ENCODE measurements around the gene PDCL3. TPM values are rescaled to one million over a fixed set of nuclear protein-coding genes. Genes with fewer than 3 reads are reported as not detected.

Gene PDCL3
- polyA plus RNA-seq: 10 to 100 TPM; 22.4 to 35.4 TPM

DNA sequence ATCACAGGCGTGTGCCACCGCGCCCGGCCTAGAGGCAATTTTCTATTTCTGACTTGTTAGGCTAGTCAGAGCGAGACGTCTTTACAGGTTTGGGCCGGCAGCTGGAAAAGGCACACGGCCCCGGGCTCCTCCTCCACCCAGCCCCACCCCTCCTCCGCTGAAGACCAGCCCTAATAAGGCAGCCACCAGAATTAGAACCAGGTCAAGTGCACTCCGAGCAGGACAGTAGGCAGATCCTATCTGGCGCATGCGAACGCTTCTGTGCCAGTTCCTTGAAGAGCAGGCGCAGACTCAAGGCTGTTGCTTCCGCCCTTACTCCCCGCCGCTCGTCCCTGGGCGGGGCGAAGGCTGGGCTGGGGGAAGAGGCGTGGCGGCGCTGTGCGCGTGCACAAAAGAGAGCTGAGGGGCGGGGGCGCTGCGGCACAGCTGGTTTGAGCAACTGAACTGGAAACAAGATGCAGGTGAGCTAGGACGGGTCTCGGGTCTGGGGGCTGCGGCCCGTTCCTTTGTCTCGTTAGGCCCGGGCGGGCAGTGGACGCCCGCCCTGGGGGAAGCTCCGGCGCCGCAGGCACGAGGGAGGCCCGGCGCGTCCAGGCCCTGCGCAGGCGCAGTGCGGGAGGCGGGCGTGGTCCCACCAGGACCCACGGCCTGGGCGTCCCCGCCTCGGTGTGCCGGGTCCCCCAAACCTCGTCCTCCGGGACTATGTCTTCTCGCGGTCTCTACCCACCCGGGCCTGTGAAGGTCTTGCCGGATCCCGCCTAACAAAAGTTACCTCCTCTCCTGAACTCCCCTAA lies at the start of gene PDCL3:
Gene PDCL3 (plus strand): TSS at position 381 of the 794 bp plus-strand sequence. CDS start 75 bp downstream, at position 456.
- WGBS, 2 donors: 0 to 1% methylated on average over 56 to 62 of the region's 62 CpGs
- H3K9me3 ChIP-seq (ENCODE audit: control insufficient read depth in 2 of 2, insufficient read depth in 1 of 2, low read depth in 1 of 2, low read length in 1 of 2): no peaks in the 10 kb centered on the region
- H3K4me3 ChIP-seq (ENCODE audit: low read depth in 1 of 2, low read length in 2 of 2): peak within 1 kb of the TSS; percentile 71 to 77
- no peaks in the 10 kb centered on the region for H3K27me3 ChIP-seq (ENCODE audit: control insufficient read depth in 1 of 2, insufficient read depth in 2 of 2, low read length in 2 of 2)
- H3K4me1 ChIP-seq (ENCODE audit: control insufficient read depth in 2 of 2, insufficient read depth in 2 of 2, low read length in 1 of 2): peaks cover 3 to 8% of the 10 kb centered on the region in 2 donors
- peak within 1 kb of the TSS; percentile 84 to 93 for H3K27ac ChIP-seq (ENCODE audit: low read depth in 2 of 2, low read length in 1 of 2)
- H3K36me3 ChIP-seq (ENCODE audit: control insufficient read depth in 2 of 2, insufficient read depth in 2 of 2, low read length in 1 of 2): peaks cover 0 to 6% of the 10 kb centered on the region in 2 donors

- no peak overlapping the region for H3K4me3 ChIP-seq (ENCODE audit: low read depth in 1 of 2, low read length in 2 of 2)
- H3K36me3 ChIP-seq (ENCODE audit: control insufficient read depth in 2 of 2, insufficient read depth in 2 of 2, low read length in 1 of 2): no peaks in the 10 kb centered on the region
- no peaks in the 10 kb centered on the region for H3K27me3 ChIP-seq (ENCODE audit: control insufficient read depth in 1 of 2, insufficient read depth in 2 of 2, low read length in 2 of 2)
- H3K4me1 ChIP-seq (ENCODE audit: control insufficient read depth in 2 of 2, insufficient read depth in 2 of 2, low read length in 1 of 2): no peaks in the 10 kb centered on the region
- H3K9me3 ChIP-seq (ENCODE audit: control insufficient read depth in 2 of 2, insufficient read depth in 1 of 2, low read depth in 1 of 2, low read length in 1 of 2): no peaks in the 10 kb centered on the region
- 42 to 46% methylated on average over 4 of the region's 4 CpGs for WGBS, 2 donors
- H3K27ac ChIP-seq (ENCODE audit: low read depth in 2 of 2, low read length in 1 of 2): no peak overlapping the region
Measured at GRCh38 chr2:100513650-100514049, 49.1 kb upstream of the PDCL3 start.

- Histone ChIP-seq H3K27ac (ENCODE audit: low read depth in 2 of 2, low read length in 1 of 2) (no peak overlapping the region), H3K4me3 (ENCODE audit: low read depth in 1 of 2, low read length in 2 of 2) (no peak overlapping the region), H3K9me3 (ENCODE audit: control insufficient read depth in 2 of 2, insufficient read depth in 1 of 2, low read depth in 1 of 2, low read length in 1 of 2) (no peaks in the 10 kb centered on the region), H3K27me3 (ENCODE audit: control insufficient read depth in 1 of 2, insufficient read depth in 2 of 2, low read length in 2 of 2) (no peaks in the 10 kb centered on the region), H3K4me1 (ENCODE audit: control insufficient read depth in 2 of 2, insufficient read depth in 2 of 2, low read length in 1 of 2) (no peaks in the 10 kb centered on the region), H3K36me3 (ENCODE audit: control insufficient read depth in 2 of 2, insufficient read depth in 2 of 2, low read length in 1 of 2) (no peaks in the 10 kb centered on the region)
- 64 to 70% methylated on average over 1 of the region's 1 CpG for WGBS, 2 donors
Measured at GRCh38 chr2:100517556-100517955, 45.2 kb upstream of the PDCL3 start.

GRCh38 chr2:100518801-100519200 lies 44.0 kb upstream of the PDCL3 start:
- no peak overlapping the region for H3K27ac ChIP-seq (ENCODE audit: low read depth in 2 of 2, low read length in 1 of 2)
- WGBS, 2 donors: 62 to 66% methylated on average over 2 of the region's 2 CpGs
- H3K4me3 ChIP-seq (ENCODE audit: low read depth in 1 of 2, low read length in 2 of 2): no peak overlapping the region
- H3K27me3 ChIP-seq (ENCODE audit: control insufficient read depth in 1 of 2, insufficient read depth in 2 of 2, low read length in 2 of 2): no peaks in the 10 kb centered on the region
- no peaks in the 10 kb centered on the region for H3K4me1 ChIP-seq (ENCODE audit: control insufficient read depth in 2 of 2, insufficient read depth in 2 of 2, low read length in 1 of 2)
- H3K9me3 ChIP-seq (ENCODE audit: control insufficient read depth in 2 of 2, insufficient read depth in 1 of 2, low read depth in 1 of 2, low read length in 1 of 2): no peaks in the 10 kb centered on the region
- H3K36me3 ChIP-seq (ENCODE audit: control insufficient read depth in 2 of 2, insufficient read depth in 2 of 2, low read length in 1 of 2): no peaks in the 10 kb centered on the region

- Histone ChIP-seq H3K36me3 (ENCODE audit: control insufficient read depth in 2 of 2, insufficient read depth in 2 of 2, low read length in 1 of 2) (no peaks in the 10 kb centered on the region), H3K27ac (ENCODE audit: low read depth in 2 of 2, low read length in 1 of 2) (no peak overlapping the region), H3K9me3 (ENCODE audit: control insufficient read depth in 2 of 2, insufficient read depth in 1 of 2, low read depth in 1 of 2, low read length in 1 of 2) (no peaks in the 10 kb centered on the region), H3K4me1 (ENCODE audit: control insufficient read depth in 2 of 2, insufficient read depth in 2 of 2, low read length in 1 of 2) (no peaks in the 10 kb centered on the region), H3K4me3 (ENCODE audit: low read depth in 1 of 2, low read length in 2 of 2) (no peak overlapping the region), H3K27me3 (ENCODE audit: control insufficient read depth in 1 of 2, insufficient read depth in 2 of 2, low read length in 2 of 2) (peaks cover 0 to 1% of the 10 kb centered on the region in 2 donors)
- WGBS, 2 donors: 76 to 81% methylated on average over 2 of the region's 2 CpGs
Measured at GRCh38 chr2:100520224-100520623, 42.6 kb upstream of the PDCL3 start.

- Histone ChIP-seq H3K4me3 (ENCODE audit: low read depth in 1 of 2, low read length in 2 of 2) (no peak overlapping the region), H3K9me3 (ENCODE audit: control insufficient read depth in 2 of 2, insufficient read depth in 1 of 2, low read depth in 1 of 2, low read length in 1 of 2) (no peaks in the 10 kb centered on the region)
- 69 to 76% methylated on average over 1 of the region's 1 CpG for WGBS, 2 donors
Measured at GRCh38 chr2:100522430-100522829, 40.4 kb upstream of the PDCL3 start.

GRCh38 chr2:100524331-100524730 lies 38.5 kb upstream of the PDCL3 start:
- Histone ChIP-seq H3K27ac (ENCODE audit: low read depth in 2 of 2, low read length in 1 of 2) (no peak overlapping the region), H3K4me3 (ENCODE audit: low read depth in 1 of 2, low read length in 2 of 2) (no peak overlapping the region), H3K36me3 (ENCODE audit: control insufficient read depth in 2 of 2, insufficient read depth in 2 of 2, low read length in 1 of 2) (no peaks in the 10 kb centered on the region), H3K27me3 (ENCODE audit: control insufficient read depth in 1 of 2, insufficient read depth in 2 of 2, low read length in 2 of 2) (peaks cover 0 to 3% of the 10 kb centered on the region in 2 donors), H3K9me3 (ENCODE audit: control insufficient read depth in 2 of 2, insufficient read depth in 1 of 2, low read depth in 1 of 2, low read length in 1 of 2) (no peaks in the 10 kb centered on the region), H3K4me1 (ENCODE audit: control insufficient read depth in 2 of 2, insufficient read depth in 2 of 2, low read length in 1 of 2) (no peaks in the 10 kb centered on the region)
- 74 to 77% methylated on average over 2 of the region's 2 CpGs for WGBS, 2 donors

More at GRCh38 chr2:100522430-100522829, 40.4 kb upstream of the PDCL3 start:
- Histone ChIP-seq H3K27ac (ENCODE audit: low read depth in 2 of 2, low read length in 1 of 2) (no peak overlapping the region), H3K27me3 (ENCODE audit: control insufficient read depth in 1 of 2, insufficient read depth in 2 of 2, low read length in 2 of 2) (peaks cover 0 to 3% of the 10 kb centered on the region in 2 donors), H3K36me3 (ENCODE audit: control insufficient read depth in 2 of 2, insufficient read depth in 2 of 2, low read length in 1 of 2) (no peaks in the 10 kb centered on the region), H3K4me1 (ENCODE audit: control insufficient read depth in 2 of 2, insufficient read depth in 2 of 2, low read length in 1 of 2) (no peaks in the 10 kb centered on the region)

DNA sequence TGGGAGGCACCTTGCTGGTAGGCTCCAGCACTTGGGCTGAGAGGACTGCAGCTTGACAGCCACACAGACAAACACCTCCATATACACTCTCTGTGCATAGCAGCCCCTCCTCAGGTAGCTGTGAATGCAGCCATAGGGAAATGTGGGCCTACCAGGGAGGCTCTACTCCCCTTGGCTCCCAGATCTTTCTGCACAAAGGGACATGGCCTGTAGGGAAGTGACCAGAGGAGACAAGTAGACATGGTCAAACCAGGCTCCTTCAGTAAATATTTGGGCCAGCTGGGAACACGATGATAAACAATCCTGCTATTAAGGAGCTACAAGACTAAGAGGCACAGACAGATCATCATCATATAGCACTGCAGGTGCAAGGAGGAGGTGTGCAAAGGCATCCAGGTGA lies 35.9 kb upstream of the PDCL3 start:
- Histone ChIP-seq H3K27me3 (ENCODE audit: control insufficient read depth in 1 of 2, insufficient read depth in 2 of 2, low read length in 2 of 2) (peaks cover 0 to 3% of the 10 kb centered on the region in 2 donors), H3K4me3 (ENCODE audit: low read depth in 1 of 2, low read length in 2 of 2) (no peak overlapping the region), H3K27ac (ENCODE audit: low read depth in 2 of 2, low read length in 1 of 2) (no peak overlapping the region), H3K4me1 (ENCODE audit: control insufficient read depth in 2 of 2, insufficient read depth in 2 of 2, low read length in 1 of 2) (no peaks in the 10 kb centered on the region), H3K36me3 (ENCODE audit: control insufficient read depth in 2 of 2, insufficient read depth in 2 of 2, low read length in 1 of 2) (no peaks in the 10 kb centered on the region), H3K9me3 (ENCODE audit: control insufficient read depth in 2 of 2, insufficient read depth in 1 of 2, low read depth in 1 of 2, low read length in 1 of 2) (no peaks in the 10 kb centered on the region)
- 35 to 74% methylated on average over 1 of the region's 1 CpG for WGBS, 2 donors

- Histone ChIP-seq H3K27ac (ENCODE audit: low read depth in 2 of 2, low read length in 1 of 2) (no peak overlapping the region), H3K9me3 (ENCODE audit: control insufficient read depth in 2 of 2, insufficient read depth in 1 of 2, low read depth in 1 of 2, low read length in 1 of 2) (no peaks in the 10 kb centered on the region), H3K4me3 (ENCODE audit: low read depth in 1 of 2, low read length in 2 of 2) (no peak overlapping the region), H3K4me1 (ENCODE audit: control insufficient read depth in 2 of 2, insufficient read depth in 2 of 2, low read length in 1 of 2) (no peaks in the 10 kb centered on the region), H3K27me3 (ENCODE audit: control insufficient read depth in 1 of 2, insufficient read depth in 2 of 2, low read length in 2 of 2) (peaks cover 0 to 3% of the 10 kb centered on the region in 2 donors), H3K36me3 (ENCODE audit: control insufficient read depth in 2 of 2, insufficient read depth in 2 of 2, low read length in 1 of 2) (no peaks in the 10 kb centered on the region)
- WGBS, 2 donors: 67 to 73% methylated on average over 7 of the region's 7 CpGs
Measured at GRCh38 chr2:100527440-100528015, 35.3 kb upstream of the PDCL3 start.

All from esophagus (tissue), 2 donors.